GM12873 (cell line): Measurements from ENCODE around the gene RICTOR.

Source experiments
- CTCF ChIP-seq: IDR thresholded peaks from 2 replicates; pipeline ENCODE4 v1.5.1; 2012; ENCODE audit warnings: low read depth, mild to moderate bottlenecking, moderate library complexity, low read length, control low read depth; ENCODE audit not compliant: insufficient read depth; ENCODE audit errors: missing control alignments

RICTOR gene

GRCh38 chr5:38922199-38922598, 152.0 kb downstream of the RICTOR start:
- peak; percentile 91 for TF ChIP-seq CTCF

- TF ChIP-seq CTCF = no peak
Observed at GRCh38 chr5:38921174-38921573, 153.0 kb downstream of the RICTOR start.

- no peak for TF ChIP-seq CTCF
Observed at GRCh38 chr5:38916802-38917201, 157.4 kb downstream of the RICTOR start.

GRCh38 chr5:38913714-38914113, 160.5 kb downstream of the RICTOR start:
- TF ChIP-seq CTCF = no peak

GRCh38 chr5:38911933-38912332, 162.3 kb downstream of the RICTOR start:
- no peak for TF ChIP-seq CTCF

- no peak for TF ChIP-seq CTCF
Observed at GRCh38 chr5:38906503-38906902, 167.7 kb downstream of the RICTOR start.

GRCh38 chr5:38905516-38905915, 168.7 kb downstream of the RICTOR start:
- TF ChIP-seq CTCF = no peak
